ENCODE results near the gene STIM1.

The STIM1 gene

GRCh38 chr11:3925513-3925912 lies 70.0 kb downstream of the STIM1 start:
- no peak for DNase-seq

GRCh38 chr11:3926458-3927095 lies 71.1 kb downstream of the STIM1 start:
- no peak for DNase-seq

GRCh38 chr11:3927129-3927796 lies 71.8 kb downstream of the STIM1 start:
- DNase-seq, result no peak

GRCh38 chr11:3929232-3929631 lies 73.8 kb downstream of the STIM1 start:
- no peak for DNase-seq

- DNase-seq, result no peak
Observed at GRCh38 chr11:3929649-3930048, 74.2 kb downstream of the STIM1 start.

- no peak for DNase-seq
Observed at GRCh38 chr11:3932698-3933097, 77.2 kb downstream of the STIM1 start.

- no peak for DNase-seq
Observed at GRCh38 chr11:3933165-3933628, 77.7 kb downstream of the STIM1 start.

- DNase-seq, result no peak
Observed at GRCh38 chr11:3934658-3935057, 79.2 kb downstream of the STIM1 start.

GRCh38 chr11:3936517-3936916 lies 81.1 kb downstream of the STIM1 start:
- DNase-seq, result no peak

GRCh38 chr11:3939211-3939610 lies 83.7 kb downstream of the STIM1 start:
- DNase-seq, result no peak

- DNase-seq, result no peak
Observed at GRCh38 chr11:3939651-3940190, 84.3 kb downstream of the STIM1 start.

GRCh38 chr11:3942160-3942955 lies 86.9 kb downstream of the STIM1 start:
- no peak for DNase-seq

- DNase-seq, result no peak
Observed at GRCh38 chr11:3942956-3943497, 87.6 kb downstream of the STIM1 start.

GRCh38 chr11:3944198-3944597 lies 88.7 kb downstream of the STIM1 start:
- DNase-seq, result no peak

- DNase-seq, result no peak
Observed at GRCh38 chr11:3946455-3947017, 91.1 kb downstream of the STIM1 start.

GRCh38 chr11:3947061-3947460 lies 91.6 kb downstream of the STIM1 start:
- DNase-seq, result no peak

- no peak for DNase-seq
Observed at GRCh38 chr11:3949125-3949524, 93.7 kb downstream of the STIM1 start.

- no peak for DNase-seq
Observed at GRCh38 chr11:3950996-3951660, 95.7 kb downstream of the STIM1 start.

- DNase-seq, result no peak
Observed at GRCh38 chr11:3952715-3953114, 97.3 kb downstream of the STIM1 start.

GRCh38 chr11:3953327-3953726 lies 97.9 kb downstream of the STIM1 start:
- DNase-seq, result no peak

- no peak for DNase-seq
Observed at GRCh38 chr11:3954448-3955298, 99.2 kb downstream of the STIM1 start.

GRCh38 chr11:3955299-3955665 lies 99.8 kb downstream of the STIM1 start:
- DNase-seq, result no peak
